8988T (cell line): Measurements from ENCODE around the gene AJUBA.
A peak's percentile ranks its signal among the peaks of the same experiment; 100 is the strongest.
"Not testable (repeated sequence)": the region's sequence is repeated elsewhere in the genome, so short reads cannot be mapped to it uniquely, and the experiment has no call there.

Source experiments
- DNase-seq: peaks from one replicate; pipeline ENCODE4 v3.0.0; 2011

The AJUBA gene

DNA sequence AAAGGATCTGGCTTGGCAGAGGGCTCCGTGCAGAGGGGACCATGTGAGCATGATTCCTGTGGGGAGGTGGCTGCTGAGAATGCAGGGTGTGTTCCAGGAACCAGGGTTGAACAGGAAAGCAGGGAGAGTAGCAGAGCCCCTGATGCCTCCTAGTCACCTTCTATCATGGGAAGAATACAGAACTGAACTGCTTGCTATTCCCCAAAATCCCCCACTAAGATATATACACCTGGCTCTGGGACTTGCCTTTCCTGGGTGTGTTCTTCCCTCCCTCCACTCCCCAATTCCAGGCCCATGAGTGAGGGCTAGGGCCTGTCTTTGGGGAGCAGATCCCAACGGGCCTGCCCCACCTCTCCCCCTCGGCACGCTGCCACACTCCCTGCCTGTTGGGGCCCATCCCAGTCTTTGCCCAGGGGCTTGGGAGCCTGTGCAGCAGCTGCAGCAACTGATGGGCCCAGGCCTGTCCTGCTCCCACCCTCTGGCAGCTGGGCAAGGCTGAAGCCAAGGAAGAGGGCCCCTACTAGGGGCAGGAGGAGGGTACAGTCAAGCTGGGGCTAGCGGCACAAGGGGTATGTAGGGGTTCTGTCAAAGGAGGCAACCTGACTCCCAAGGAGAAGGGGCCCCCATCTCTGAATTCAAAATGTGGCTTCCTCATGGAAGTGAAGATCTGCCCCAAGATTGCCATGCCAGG is 3.2 kb downstream of the AJUBA start:
- no peak for DNase-seq

GRCh38 chr14:22978487-22978837 is 3.9 kb downstream of the AJUBA start:
- no peak for DNase-seq

DNA sequence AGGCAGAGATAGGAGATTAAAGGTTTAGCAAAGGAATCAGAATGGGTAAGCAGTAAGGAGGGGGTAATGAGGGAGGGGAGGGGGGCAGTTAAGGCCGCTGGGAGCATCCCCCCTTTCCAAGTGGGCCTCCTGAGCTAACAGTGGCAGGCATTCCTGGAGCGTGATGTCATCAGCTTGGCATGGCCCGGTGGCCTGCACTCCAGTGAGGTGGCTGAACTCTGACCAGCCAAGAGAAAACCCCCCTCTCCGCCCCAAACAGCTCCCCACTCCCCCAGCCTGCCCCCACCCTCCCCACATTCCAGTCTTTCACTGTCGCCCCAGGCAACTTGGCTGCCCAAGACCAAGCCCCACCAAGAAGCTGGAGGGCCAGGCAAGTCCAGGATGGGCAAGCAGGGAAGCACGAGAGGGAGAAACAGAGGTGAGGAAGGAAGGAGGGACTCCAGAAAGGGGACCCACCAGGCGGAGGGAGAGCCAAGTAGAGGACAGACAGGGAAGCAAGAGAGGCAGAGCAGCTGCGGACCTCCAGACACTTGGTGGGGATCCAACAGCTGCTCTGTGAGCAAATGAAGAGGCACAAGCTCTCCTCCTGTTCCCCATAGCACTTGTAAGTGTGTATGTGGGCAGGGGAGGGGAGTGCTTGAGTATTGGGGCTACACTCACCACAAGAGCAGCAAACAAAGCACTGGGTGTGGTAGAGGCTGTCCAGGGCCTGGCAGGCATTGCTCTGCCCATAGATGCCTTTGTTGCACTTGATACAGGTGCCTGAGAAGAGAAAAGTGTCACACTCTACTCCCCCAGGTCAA is 4.5 kb downstream of the AJUBA start:
- peak; percentile 68 for DNase-seq

DNA sequence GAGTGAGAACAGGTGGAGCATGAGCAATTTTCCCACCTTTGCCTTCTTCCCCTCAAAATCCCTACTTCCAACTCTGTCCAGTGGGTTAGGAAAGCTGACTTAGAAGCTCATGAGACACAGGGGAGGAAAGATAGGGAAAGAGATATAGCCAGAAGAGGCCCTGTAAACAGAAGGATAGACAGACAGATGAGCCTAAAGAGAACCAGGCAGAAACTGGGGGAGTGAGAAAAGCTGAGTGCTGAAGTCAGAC is 5.0 kb downstream of the AJUBA start:
- DNase-seq = no peak

- no peak for DNase-seq
Observed at GRCh38 chr14:22976620-22977433, 5.5 kb downstream of the AJUBA start.

DNA sequence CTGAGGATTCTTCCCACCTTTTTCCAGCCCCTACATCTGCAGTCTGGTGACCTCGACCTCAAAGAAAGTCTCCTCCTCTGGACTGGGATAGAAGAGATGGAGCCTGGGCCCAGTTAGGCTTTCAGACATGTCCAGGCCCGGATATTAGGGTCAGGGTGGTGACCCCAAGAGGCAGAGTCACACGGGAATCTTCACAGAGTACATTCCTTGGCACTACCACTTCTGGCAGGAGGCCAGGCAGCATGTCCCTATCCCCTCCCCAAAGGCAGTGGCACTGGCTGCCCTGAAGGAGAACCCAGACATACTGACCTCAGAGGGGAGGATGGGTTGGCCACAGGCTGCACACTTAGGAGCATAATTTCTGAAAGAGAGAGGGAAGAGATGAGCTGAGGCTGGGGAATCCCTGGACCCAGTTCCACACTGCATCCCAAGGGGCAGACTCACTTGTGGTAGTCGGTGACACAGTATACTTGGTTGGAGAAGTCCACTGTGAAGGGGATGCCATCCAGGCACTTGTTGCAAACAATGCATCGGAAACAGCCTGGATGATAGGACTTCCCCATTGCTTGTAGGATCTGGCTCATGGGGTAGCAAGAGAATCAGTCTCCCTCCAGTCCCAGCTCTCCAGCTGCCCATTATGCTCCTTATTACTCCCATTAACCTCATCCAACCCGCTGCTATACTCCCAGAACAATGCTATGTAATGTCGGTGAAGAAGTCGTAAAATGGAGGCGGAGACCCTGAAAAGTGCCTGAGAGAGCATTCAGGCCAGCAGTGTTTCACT is 7.6 kb downstream of the AJUBA start:
- DNase-seq = no peak

GRCh38 chr14:22973217-22974032 is 8.9 kb downstream of the AJUBA start:
- no peak for DNase-seq

DNA sequence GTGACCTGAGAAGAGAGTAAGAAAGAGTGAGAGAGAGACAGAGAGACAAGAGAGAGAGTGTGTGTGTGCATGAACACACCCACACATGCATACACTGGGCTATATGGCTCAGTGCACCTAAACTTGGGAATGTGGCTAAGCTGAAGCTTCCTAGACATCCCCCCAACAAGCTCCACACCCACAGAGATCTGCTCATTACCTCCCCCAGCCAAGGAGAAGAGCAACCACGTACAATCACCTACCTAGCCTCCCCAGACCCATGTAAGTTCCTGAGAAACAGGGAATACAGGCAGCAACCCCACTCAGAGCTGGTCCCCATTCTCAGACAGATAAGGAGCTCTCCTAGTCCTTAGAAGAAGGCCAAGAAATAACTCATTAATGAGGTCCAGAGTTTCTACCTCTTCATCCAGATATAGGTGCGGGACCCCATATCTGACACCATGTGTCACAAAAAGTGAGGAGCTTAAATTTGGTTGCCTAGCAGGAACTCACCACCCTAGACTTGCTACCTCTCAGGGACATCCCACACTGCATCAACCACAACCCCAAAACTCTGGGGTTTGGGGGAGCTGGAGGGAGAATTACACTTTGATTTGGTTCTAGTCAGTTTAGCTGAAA is 9.9 kb downstream of the AJUBA start:
- no peak for DNase-seq

DNA sequence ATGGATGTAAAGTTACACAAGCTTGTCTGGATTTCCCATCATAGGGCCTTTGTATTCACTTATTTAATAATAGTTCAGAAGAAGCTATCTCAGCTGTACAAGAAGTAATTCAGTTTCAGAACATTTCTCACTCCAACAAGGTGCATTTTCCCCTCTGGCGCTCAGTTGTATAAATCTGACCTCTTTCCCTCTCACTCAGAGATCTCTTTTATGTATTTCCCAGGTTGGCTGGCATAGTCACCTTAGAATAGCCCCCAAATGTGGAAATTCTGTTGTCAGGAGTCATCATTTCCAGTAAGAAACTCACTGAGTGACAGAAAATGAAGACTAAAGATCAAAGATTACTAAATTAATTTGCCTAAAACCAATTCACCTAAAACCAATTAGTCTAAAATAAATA is 11.2 kb downstream of the AJUBA start:
- DNase-seq = no peak

DNA sequence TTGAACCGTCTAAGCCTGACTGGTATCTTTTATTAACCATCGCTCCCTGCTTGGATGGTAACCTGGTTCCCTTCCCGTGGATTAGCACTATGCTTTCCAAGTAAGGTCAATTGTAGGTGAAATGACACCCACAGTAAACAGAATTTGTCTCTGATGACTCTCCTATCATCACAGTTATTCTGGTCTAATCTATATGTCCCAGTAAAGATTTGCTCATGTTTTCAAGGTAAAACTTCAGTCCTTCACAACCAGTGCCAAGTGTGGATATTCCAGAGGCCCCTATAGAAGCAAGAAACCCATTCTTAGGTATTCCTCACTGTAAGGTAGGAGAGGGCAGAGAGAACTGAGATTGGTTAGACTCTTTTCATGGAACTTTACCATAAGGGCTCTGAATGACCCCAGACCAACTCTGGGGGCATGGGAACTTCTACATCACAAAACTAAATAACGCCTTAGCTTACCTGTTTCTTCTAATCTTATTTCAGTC is 15.5 kb downstream of the AJUBA start:
- DNase-seq = no peak

GRCh38 chr14:22965916-22966782 is 16.2 kb downstream of the AJUBA start:
- DNase-seq = not testable (repeated sequence)

GRCh38 chr14:22962061-22962676 is 20.2 kb downstream of the AJUBA start:
- DNase-seq = no peak

DNA sequence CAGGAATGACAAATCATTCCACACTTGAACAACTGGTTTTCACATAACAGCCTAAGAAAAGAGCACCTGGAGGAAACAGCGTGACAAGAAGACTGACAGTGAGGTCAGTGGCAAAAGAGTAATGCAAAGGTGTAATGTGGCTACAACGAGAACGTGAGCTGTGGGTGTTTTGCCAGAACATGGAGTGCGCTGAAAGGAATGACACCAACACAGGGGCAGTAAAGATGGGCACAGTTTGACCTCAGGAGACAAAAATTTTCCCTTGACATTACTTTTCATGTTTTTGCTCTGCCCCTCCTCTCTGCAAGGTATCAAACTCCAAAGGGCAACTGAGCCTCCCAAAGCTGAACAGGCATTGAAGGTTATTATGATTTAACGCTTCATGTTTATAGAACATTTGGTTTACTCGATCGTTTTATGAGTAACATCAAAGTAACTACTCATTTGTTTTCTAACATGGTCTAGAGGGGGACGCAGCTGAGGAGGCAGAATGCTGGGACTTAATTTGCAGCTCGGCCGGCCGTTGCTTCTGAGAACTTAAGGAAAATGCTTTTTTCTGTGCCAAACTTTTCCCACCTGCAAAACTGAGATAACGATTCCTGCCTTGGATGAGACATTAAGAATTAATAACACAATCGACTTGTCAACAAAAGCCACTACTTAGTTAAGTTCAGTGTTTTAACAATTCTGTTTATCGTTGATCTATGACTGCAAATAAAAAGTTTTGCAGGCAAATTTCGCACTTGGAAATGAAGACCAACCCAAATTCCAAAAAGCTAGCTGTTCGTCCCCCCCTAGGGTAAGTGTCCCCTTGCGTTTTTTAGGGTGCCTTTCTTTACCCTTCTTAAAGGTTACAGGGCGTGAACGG is 26.4 kb downstream of the AJUBA start:
- no peak for DNase-seq

DNA sequence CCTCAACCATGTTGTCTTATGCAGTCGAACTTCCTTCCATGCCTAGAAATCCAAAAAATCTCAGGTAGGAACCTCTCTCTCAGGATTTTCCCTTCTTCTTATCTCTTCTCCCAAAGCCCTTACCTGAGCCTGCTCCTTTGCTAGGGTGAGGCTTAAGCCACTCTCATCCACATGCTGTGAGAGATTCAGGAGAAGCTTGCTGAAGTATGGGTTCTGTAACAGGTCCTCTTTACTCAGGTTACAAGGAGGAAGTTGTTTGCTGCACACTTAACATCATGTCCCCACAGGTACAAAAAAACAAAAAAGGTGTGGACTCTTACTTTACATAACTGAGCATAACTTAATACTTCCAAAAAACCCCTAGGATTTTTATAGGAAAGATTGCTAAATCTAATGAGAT is 29.9 kb downstream of the AJUBA start:
- no peak for DNase-seq

DNA sequence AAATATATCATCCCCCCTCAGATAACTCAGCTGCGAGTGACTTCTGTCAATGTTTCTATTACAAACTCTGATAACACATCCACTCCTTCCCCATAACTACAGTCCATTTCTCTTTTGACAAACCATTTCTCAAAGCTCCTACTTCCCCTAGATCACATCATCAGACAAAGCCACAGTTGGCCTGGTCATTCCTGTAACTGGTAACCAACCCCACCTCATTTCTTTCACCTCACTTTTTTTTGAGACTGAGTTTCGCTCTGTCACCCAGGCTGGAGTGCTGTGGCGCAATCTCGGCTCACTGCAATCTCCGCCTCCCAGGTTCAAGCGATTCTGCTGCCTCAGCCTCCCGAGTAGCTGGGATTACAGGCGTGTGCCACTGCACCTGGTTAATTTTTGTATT is 30.6 kb downstream of the AJUBA start:
- DNase-seq = not testable (repeated sequence)

DNA sequence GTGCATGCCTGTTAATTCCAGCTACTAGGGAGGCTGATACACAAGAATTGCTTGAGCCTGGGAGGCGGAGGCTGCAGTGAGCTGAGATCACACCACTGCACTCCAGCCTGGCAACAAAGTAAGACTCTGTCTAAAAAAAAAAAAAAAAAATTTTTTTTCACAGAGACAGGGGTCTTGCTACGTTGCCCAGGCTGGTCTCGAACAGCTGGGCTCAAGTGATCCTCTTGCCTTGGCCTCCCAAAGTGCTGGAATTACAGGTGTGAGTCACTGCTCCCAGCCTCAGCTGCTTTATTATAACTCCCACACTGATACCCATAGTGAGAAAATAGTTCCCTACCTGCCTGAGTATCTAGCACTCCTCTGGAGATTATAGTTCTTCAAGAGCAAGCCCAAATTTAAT is 36.7 kb downstream of the AJUBA start:
- DNase-seq = no peak

DNA sequence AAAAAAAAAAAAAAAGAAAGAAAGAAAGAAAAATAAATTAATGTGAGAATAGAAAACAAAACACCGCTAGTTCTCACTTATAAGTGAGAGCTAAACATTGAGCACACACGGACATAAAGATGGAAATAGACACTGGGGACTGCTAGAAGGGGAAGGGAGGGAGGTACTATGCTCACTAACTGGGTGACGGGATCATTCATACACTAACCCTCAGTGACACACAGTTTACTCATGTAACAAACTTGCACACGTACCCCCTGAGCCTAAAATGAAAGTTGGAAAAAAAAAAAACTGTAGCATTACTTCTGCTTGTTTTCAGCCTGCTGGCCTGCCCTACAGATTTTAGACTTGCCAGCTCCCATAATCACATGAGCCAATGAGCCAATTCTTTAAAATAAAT is 42.7 kb downstream of the AJUBA start:
- DNase-seq = no peak

DNA sequence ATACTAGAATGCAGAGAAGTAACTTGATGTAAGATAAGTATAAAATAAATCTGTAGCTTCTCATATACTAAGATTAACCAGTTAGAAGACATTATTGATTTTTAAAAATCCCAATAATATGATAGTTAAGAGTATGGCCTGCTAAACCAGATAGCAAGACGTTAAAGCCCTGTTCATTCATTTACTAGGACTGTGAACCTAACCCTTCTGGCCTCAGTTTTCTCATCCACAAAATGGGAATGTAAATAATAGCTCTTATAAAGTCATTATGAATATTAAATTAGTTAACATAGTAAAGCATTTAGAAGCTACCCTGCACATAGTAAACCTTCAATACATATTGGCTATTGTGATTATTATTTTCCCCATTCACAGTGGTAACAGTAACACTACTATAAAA is 47.2 kb downstream of the AJUBA start:
- no peak for DNase-seq

GRCh38 chr14:22932146-22932545 is 50.2 kb downstream of the AJUBA start:
- no peak for DNase-seq
